NCI-H146 treated with DMSO at 0.1 percent for 48 hours (cell line): ENCODE results near the gene DNAAF3.

Source experiments
- DNase-seq: peaks from one replicate; lab custom pipeline; 2025; ENCODE audit not compliant: unreplicated experiment; lab: John Stamatoyannopoulos, UW

DNAAF3 gene

GRCh38 chr19:55116859-55117662, 49.4 kb downstream of the DNAAF3 start, which contains the start of gene PPP1R12C:
PPP1R12C (minus strand) TSS chr19:55117637; CDS start chr19:55117543, 94 bp downstream.
- DNase-seq = no peak

GRCh38 chr19:55116232-55116858, 50.1 kb downstream of the DNAAF3 start:
- peak; percentile 19 for DNase-seq

DNA sequence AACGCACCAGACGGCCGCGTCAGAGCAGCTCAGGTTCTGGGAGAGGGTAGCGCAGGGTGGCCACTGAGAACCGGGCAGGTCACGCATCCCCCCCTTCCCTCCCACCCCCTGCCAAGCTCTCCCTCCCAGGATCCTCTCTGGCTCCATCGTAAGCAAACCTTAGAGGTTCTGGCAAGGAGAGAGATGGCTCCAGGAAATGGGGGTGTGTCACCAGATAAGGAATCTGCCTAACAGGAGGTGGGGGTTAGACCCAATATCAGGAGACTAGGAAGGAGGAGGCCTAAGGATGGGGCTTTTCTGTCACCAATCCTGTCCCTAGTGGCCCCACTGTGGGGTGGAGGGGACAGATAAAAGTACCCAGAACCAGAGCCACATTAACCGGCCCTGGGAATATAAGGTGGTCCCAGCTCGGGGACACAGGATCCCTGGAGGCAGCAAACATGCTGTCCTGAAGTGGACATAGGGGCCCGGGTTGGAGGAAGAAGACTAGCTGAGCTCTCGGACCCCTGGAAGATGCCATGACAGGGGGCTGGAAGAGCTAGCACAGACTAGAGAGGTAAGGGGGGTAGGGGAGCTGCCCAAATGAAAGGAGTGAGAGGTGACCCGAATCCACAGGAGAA, 50.9 kb downstream of the DNAAF3 start:
- no peak for DNase-seq

DNA sequence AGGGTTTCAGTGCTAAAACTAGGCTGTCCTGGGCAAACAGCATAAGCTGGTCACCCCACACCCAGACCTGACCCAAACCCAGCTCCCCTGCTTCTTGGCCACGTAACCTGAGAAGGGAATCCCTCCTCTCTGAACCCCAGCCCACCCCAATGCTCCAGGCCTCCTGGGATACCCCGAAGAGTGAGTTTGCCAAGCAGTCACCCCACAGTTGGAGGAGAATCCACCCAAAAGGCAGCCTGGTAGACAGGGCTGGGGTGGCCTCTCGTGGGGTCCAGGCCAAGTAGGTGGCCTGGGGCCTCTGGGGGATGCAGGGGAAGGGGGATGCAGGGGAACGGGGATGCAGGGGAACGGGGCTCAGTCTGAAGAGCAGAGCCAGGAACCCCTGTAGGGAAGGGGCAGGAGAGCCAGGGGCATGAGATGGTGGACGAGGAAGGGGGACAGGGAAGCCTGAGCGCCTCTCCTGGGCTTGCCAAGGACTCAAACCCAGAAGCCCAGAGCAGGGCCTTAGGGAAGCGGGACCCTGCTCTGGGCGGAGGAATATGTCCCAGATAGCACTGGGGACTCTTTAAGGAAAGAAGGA, 51.8 kb downstream of the DNAAF3 start:
- no peak for DNase-seq

DNA sequence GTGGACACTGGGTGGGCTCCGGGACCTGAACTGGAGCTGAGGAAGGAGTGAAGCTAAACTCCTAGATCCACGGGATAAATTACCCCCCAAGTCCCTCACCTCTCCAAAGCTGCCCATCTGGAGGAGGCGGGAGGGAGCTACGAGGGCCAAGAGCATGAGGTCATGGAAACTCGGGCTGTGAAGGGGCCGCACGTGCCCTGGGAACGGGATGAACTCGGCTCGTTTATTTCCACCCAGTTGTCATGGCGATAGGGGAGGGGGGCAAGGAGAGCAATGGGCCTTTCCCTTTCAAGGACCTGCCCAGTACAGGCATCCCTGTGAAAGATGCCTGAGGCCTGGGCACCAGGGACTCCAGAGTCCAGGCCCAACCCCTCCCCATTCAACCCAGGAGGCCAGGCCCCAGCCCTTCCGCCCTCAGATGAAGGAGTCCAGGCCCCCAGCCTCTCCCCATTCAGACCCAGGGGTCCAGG, 52.8 kb downstream of the DNAAF3 start:
- DNase-seq = no peak

- DNase-seq = no peak
These were observed 53.4 kb downstream of the DNAAF3 start for GRCh38 chr19:55112777-55113569.

DNA sequence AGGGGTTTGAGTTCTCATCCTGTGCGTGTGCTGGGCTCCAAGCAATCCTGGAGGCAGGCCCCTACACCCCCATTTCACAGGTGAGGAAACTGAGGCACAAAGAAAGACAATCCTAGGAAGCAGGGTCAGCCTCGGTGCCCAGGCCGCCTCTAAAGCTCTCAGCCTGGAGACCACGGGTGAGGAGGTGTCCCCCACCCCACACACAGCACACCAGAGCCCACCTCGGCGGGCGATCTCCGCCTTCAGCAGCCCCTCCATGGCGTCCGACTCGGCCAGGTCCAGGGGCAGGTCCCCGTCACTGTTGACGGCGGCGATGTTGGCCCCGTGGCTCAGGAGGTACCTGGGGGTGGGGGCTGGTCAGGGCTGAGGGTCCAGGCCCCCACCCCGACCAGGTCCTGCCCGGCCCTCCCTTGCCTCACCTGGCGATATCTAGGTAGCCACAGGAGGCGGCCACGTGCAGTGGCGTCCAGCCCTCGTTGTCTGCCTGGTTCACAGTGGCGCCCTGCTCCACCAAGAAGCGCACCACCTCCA, 54.1 kb downstream of the DNAAF3 start:
- DNase-seq = no peak

DNA sequence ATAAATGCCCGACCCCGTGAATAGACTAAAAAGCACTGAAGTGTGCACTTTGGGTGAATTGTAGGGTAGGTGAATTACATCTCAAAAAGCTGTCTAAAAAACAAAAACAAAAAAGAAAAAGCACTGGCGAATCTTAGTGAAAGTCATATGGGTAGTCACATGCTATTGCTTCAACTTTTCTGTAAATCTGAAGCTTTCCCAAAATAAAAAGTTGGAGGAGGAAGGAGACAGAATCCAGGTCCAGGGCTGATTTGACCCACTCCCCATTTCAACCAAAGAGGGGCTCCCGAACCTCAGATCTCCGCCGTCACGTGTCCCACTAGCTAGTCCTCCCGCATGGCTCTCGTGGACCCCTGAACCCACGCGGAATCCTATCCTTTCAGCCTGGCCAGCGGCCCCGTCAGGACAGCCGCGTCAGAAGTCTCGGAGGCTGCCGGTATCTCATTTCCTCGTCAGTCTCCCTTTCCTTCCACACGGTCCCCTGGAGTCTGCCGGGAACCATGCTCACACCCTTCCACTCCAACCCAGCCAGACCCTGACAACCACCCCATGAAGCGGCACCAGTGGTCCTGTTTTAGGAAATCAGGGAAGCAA, 55.1 kb downstream of the DNAAF3 start:
- DNase-seq = no peak

- no peak for DNase-seq
These were observed 56.7 kb downstream of the DNAAF3 start for GRCh38 chr19:55109527-55110291.
